Measurements from ENCODE around the gene ST6GAL2. TPM values are rescaled to one million over a fixed set of nuclear protein-coding genes. Genes with fewer than 3 reads are reported as not detected.

Gene ST6GAL2
- total RNA-seq, 2 donors from 2014 or later, result 2.4 to 48.3 TPM

GRCh38 chr2:106831816-106832569 lies 54.0 kb downstream of the ST6GAL2 start:
- intact Hi-C loops (cut with DNase I), result no loop called here
- Histone ChIP-seq H3K36me3 (no peaks in the 10 kb centered on the region), H3K4me1 (replicated peaks) (no peaks in the 10 kb centered on the region), H3K4me3 (no peak overlapping the region), H3K27me3 (replicated peaks; ENCODE audit: insufficient read depth) (no peaks in the 10 kb centered on the region), H3K27ac (no peak overlapping the region), H3K9me3 (no peaks in the 10 kb centered on the region)
- peak; percentile 3 for TF ChIP-seq POLR2AphosphoS5 (IDR thresholded peaks at IDR 0.05)
- TF ChIP-seq, protein P1, sequence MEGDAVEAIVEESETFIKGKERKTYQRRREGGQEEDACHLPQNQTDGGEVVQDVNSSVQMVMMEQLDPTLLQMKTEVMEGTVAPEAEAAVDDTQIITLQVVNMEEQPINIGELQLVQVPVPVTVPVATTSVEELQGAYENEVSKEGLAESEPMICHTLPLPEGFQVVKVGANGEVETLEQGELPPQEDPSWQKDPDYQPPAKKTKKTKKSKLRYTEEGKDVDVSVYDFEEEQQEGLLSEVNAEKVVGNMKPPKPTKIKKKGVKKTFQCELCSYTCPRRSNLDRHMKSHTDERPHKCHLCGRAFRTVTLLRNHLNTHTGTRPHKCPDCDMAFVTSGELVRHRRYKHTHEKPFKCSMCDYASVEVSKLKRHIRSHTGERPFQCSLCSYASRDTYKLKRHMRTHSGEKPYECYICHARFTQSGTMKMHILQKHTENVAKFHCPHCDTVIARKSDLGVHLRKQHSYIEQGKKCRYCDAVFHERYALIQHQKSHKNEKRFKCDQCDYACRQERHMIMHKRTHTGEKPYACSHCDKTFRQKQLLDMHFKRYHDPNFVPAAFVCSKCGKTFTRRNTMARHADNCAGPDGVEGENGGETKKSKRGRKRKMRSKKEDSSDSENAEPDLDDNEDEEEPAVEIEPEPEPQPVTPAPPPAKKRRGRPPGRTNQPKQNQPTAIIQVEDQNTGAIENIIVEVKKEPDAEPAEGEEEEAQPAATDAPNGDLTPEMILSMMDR (IDR thresholded peaks at IDR 0.05), result no peak
- no peak for TF ChIP-seq POLR2A (IDR thresholded peaks at IDR 0.05)
- no peak for DNase-seq (ENCODE audit: low spot score)
- 48% methylated on average over 6 of the region's 6 CpGs for WGBS

- Histone ChIP-seq H3K27me3 (replicated peaks; ENCODE audit: insufficient read depth) (no peaks in the 10 kb centered on the region), H3K4me3 (no peak overlapping the region), H3K27ac (no peak overlapping the region), H3K36me3 (no peaks in the 10 kb centered on the region), H3K4me1 (replicated peaks) (no peaks in the 10 kb centered on the region), H3K9me3 (no peaks in the 10 kb centered on the region)
- DNase-seq (ENCODE audit: low spot score), result no peak
- intact Hi-C loops (cut with DNase I), result no loop called here
- no peak for TF ChIP-seq POLR2AphosphoS5 (IDR thresholded peaks at IDR 0.05)
- TF ChIP-seq POLR2A (IDR thresholded peaks at IDR 0.05), result no peak
- TF ChIP-seq, protein P1 (IDR thresholded peaks at IDR 0.05), result no peak
- WGBS, result 86% methylated on average over 3 of the region's 3 CpGs
Measured at GRCh38 chr2:106831241-106831640, 54.7 kb downstream of the ST6GAL2 start.

DNA sequence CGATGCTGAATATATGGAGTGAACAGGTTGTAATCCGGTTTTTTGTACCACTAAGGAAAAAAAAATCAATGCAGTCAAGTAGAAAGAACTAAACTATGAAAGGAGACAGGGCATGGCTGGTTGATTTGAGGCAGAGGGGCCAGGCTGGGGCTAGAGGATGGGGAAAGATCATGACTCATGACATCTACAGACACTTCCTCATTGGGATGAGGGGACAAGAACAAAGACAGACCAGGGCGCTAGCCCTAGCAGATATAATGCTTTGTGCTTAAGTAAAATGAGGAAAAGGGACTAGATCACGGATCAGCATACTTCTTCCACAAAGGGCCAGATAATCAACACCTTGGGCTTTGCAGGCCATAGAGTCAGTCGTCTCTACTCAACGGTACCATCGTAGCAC lies 55.8 kb downstream of the ST6GAL2 start:
- intact Hi-C loops (cut with DNase I), result no loop called here
- H3K36me3 ChIP-seq, result no peaks in the 10 kb centered on the region
- 94% methylated on average over 7 of the region's 7 CpGs for WGBS

GRCh38 chr2:106828119-106828518 lies 57.8 kb downstream of the ST6GAL2 start:
- no peaks in the 10 kb centered on the region for H3K9me3 ChIP-seq
- H3K27ac ChIP-seq, result no peak overlapping the region
- H3K27me3 ChIP-seq (replicated peaks; ENCODE audit: insufficient read depth), result no peaks in the 10 kb centered on the region
- H3K4me3 ChIP-seq, result no peak overlapping the region
- TF ChIP-seq POLR2A (IDR thresholded peaks at IDR 0.05), result no peak
- TF ChIP-seq, protein P1 (IDR thresholded peaks at IDR 0.05), result no peak
- TF ChIP-seq POLR2AphosphoS5 (IDR thresholded peaks at IDR 0.05), result no peak
- no peaks in the 10 kb centered on the region for H3K4me1 ChIP-seq (replicated peaks)
- no peak for DNase-seq (ENCODE audit: low spot score)
- no peaks in the 10 kb centered on the region for H3K36me3 ChIP-seq
- intact Hi-C loops (cut with DNase I), result no loop called here

More for the DNA sequence above, 55.8 kb downstream of the ST6GAL2 start:
- TF ChIP-seq POLR2AphosphoS5 (IDR thresholded peaks at IDR 0.05) (no peak), POLR2A (IDR thresholded peaks at IDR 0.05) (no peak)
- TF ChIP-seq, protein P1 (IDR thresholded peaks at IDR 0.05), result no peak
- no peak overlapping the region for H3K4me3 ChIP-seq
- no peaks in the 10 kb centered on the region for H3K9me3 ChIP-seq
- no peaks in the 10 kb centered on the region for H3K4me1 ChIP-seq (replicated peaks)
- no peaks in the 10 kb centered on the region for H3K27me3 ChIP-seq (replicated peaks; ENCODE audit: insufficient read depth)
- DNase-seq (ENCODE audit: low spot score), result no peak
- H3K27ac ChIP-seq, result no peak overlapping the region

DNA sequence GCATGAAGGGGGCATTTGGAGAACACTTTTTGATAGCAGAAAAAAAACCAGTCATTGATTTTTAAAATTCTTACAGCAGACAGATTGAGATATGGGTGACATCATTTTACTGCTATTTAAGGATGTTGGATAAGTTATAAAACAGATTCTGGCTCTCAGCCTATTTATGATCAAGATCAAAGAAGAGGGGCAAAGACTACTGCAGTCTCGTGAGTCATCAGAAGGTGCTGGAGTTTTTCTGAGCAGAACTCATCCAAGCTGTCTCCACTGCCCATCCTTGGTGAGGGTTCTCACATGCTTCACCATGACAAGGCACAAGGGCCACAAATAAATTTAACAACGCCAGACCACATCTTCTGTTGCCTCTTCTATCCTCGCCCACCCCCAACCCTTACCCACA lies 58.8 kb downstream of the ST6GAL2 start:
- TF ChIP-seq, protein P1 (IDR thresholded peaks at IDR 0.05), result no peak
- TF ChIP-seq POLR2A (IDR thresholded peaks at IDR 0.05) (no peak), POLR2AphosphoS5 (IDR thresholded peaks at IDR 0.05) (no peak)
- Histone ChIP-seq H3K4me3 (no peak overlapping the region), H3K27me3 (replicated peaks; ENCODE audit: insufficient read depth) (no peaks in the 10 kb centered on the region), H3K4me1 (replicated peaks) (no peaks in the 10 kb centered on the region), H3K9me3 (no peaks in the 10 kb centered on the region), H3K36me3 (no peaks in the 10 kb centered on the region), H3K27ac (no peak overlapping the region)
- WGBS, result 89% methylated on average over 3 of the region's 3 CpGs
- intact Hi-C loops (cut with DNase I), result no loop called here
- DNase-seq (ENCODE audit: low spot score), result no peak
